ENCODE results near the gene EFEMP2.
A peak's percentile ranks its signal among the peaks of the same experiment; 100 is the strongest.

The EFEMP2 gene

GRCh38 chr11:65826984-65827735 lies 45.4 kb downstream of the EFEMP2 start:
- no peak for DNase-seq (ENCODE audit: low spot score)

- no peak for DNase-seq (ENCODE audit: low spot score)
Measured at GRCh38 chr11:65822776-65823528, 49.6 kb downstream of the EFEMP2 start.

- no peak for DNase-seq (ENCODE audit: low spot score)
Measured at GRCh38 chr11:65821107-65821506, 51.5 kb downstream of the EFEMP2 start.

- peak; percentile 93 for DNase-seq (ENCODE audit: low spot score)
Measured at GRCh38 chr11:65817835-65818680, 54.5 kb downstream of the EFEMP2 start.

DNA sequence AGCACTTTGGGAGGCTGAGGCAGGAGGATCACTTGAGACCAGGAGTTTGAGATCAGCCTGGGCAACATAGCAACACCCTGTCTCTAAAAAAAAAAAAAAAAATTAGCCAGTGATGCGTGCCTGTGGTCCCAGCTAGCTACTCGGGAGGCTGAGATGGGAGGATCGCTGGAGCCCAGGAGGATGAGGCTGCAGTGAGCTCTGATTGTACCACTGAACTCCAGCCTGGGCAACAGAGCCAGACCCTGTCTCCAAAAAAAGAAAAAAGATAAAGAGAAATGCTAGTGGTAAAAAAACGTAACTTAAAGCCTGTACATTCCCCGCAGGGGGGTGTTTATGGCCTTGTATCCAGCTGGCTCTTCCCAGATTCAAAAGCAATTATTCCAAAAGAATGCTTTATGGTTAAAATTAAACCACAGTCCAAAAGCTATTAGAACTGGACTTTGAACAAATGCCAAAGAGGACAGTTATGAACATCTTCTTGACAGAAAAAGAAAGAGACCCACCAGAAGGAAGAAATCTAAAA lies 55.2 kb downstream of the EFEMP2 start:
- DNase-seq (ENCODE audit: low spot score), result no peak

DNA sequence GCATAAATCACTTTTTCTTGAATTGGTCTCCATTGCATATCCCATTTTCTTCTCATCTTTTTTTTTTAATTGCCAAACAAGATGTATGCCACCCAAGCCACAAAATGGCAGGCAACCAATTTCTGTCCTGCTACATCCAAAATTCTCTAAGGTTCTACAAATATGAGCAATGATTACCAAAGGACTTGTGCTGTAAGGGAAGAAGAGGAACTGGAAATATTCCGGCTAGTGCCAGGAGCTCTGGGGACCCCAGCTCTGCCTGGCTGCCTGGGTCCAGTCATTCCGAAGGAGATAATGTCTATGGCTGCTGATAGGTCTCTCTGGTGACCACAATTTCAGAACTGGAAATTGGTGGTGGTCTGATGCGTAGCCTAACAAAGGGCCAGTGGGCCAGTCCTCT lies 55.9 kb downstream of the EFEMP2 start:
- no peak for DNase-seq (ENCODE audit: low spot score)
